ENCODE measurements around the gene SUDS3. TPM values are rescaled to one million over a fixed set of nuclear protein-coding genes. Genes with fewer than 3 reads are reported as not detected.

The SUDS3 gene
- total and polyA plus RNA-seq, 8 donors = 10.6 to 26.8 (median 15.0) TPM

DNA sequence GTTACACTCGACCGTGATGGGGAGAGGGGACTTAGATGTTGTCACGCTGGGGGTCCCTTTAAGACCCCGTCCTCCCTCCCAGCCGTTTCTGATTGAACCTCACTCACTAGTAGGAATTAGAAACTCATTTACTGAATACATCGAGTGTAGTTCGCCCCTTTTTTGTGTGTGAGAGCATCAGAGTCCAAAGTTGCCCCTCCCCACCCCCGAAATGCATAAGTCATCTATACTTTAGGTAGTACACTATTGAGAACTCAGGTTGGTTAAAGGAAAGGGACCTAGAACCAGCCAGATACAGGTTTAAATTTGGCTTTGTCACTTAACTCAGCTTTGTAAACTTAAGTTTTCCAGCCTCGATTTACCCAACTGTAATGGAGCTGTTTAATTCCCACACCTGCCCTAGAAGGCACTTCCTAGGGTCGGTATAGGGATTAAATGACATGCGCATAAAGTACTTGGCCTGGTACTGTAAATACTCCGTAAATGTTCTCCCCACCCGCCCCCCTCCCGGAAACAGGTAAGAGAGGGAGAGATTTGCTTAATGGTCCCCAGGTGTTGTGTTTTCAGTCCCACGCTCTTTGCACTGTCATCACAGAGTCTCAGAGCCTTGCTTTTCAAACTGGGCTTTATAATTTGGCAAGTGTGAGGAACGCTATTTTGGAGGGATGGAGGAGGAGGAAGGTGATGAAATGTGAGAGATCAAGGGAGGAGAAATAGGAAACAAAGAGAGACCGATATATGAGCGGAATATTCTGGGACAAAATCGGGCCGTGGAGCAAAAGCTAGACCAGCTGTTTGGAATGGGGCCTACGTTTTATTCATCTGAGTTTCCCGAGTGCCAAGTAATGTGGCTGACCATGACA lies 897 bp downstream of the SUDS3 start:
- Histone ChIP-seq H3K4me1 (peaks cover 7 to 12% (median 12%) of the 10 kb centered on the region in 3 donors), H3K27me3 (no peaks in the 10 kb centered on the region), H3K36me3 (peaks cover 0 to 28% (median 11%) of the 10 kb centered on the region in 3 donors), H3K9me3 (no peaks in the 10 kb centered on the region), H3K4me3 (peak overlapping the region; percentile 91 to 100 (median 99)), H3K27ac (peak overlapping the region; percentile 92 to 98 (median 94))
- 1 to 2% methylated on average over 21 to 22 of the region's 22 CpGs for WGBS, 2 donors
- FAIRE-seq (no peak), DNase-seq (no peak), ATAC-seq (no peak)
- TF ChIP-seq, protein P1, sequence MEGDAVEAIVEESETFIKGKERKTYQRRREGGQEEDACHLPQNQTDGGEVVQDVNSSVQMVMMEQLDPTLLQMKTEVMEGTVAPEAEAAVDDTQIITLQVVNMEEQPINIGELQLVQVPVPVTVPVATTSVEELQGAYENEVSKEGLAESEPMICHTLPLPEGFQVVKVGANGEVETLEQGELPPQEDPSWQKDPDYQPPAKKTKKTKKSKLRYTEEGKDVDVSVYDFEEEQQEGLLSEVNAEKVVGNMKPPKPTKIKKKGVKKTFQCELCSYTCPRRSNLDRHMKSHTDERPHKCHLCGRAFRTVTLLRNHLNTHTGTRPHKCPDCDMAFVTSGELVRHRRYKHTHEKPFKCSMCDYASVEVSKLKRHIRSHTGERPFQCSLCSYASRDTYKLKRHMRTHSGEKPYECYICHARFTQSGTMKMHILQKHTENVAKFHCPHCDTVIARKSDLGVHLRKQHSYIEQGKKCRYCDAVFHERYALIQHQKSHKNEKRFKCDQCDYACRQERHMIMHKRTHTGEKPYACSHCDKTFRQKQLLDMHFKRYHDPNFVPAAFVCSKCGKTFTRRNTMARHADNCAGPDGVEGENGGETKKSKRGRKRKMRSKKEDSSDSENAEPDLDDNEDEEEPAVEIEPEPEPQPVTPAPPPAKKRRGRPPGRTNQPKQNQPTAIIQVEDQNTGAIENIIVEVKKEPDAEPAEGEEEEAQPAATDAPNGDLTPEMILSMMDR (IDR thresholded peaks at IDR 0.05) = no peak
- intact Hi-C loops (cut with DNase I) = loop anchor here in 2 of 3 donors (5.0 to 10.0 kb wide), 4 partner anchors 192 to 502 kb away; no protein-coding TSS in a partner anchor

DNA sequence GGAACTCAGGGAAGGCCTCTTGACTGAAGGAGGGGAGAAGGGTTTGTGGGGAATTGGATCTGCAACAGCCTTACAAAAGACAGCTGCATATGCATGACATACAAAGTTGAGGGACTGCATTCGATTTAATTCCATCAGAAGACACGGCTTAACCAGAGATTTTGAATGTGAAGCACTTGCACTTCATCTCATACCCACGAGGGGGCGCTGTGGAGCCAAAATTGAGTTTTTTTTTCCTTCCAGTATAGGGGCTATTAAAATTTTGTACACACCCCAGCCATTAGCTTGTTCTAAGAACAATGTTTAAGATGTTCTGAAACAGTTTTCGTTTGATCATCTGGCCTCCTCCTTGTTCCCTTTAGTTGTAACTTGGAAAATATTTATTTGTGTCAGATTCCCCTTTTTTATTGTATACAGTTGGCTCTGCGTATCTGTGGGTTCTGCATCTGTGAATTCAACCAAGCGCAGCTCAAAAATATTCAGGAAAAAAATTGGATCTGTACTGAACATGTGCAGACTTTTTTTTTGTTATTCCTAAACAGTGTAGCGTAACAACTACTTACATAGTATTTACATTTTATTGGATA lies 1.6 kb downstream of the SUDS3 start:
- Histone ChIP-seq H3K4me3 (peak overlapping the region in 3 of 4 donors; percentile 91 to 100 (median 100)), H3K36me3 (peaks cover 0 to 30% (median 12%) of the 10 kb centered on the region in 3 donors), H3K4me1 (peaks cover 7 to 12% (median 12%) of the 10 kb centered on the region in 3 donors), H3K9me3 (no peaks in the 10 kb centered on the region), H3K27me3 (no peaks in the 10 kb centered on the region), H3K27ac (peak overlapping the region in 2 of 4 donors; percentile 96 to 98)
- 29 to 33% methylated on average over 8 of the region's 8 CpGs for WGBS, 2 donors
- ATAC-seq = peak in 3 of 4 donors; percentile 12 to 30 (median 29)
- intact Hi-C loops (cut with DNase I) = loop anchor here in 2 of 3 donors (5.0 to 10.0 kb wide), 4 partner anchors 193 to 503 kb away; no protein-coding TSS in a partner anchor
- peak in 5 of 6 donors; percentile 22 to 80 (median 46) for DNase-seq
- TF ChIP-seq, protein P1 (IDR thresholded peaks at IDR 0.05) = peak; percentile 96 to 99 (median 97)
- FAIRE-seq = peak; percentile 34

DNA sequence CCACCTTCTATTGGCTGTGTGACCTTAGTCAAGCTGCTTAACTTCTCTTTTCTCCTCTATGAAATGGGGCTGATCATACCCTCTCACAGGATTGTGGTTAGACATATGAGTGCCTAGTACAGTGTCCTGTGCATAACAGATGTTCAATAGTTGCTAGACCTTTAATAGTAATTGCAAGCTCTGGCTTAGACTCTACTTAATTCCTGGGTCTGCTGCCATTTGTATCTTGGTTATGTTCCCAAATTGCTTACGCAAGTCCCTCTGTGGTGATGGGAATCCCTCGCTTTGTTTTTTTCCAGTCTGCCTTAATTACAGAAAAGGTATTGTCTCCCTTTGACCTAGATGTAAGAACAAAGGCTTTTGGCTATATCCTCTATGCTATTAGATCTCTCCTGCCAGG lies 15.1 kb downstream of the SUDS3 start:
- Histone ChIP-seq H3K27me3 (no peaks in the 10 kb centered on the region), H3K9me3 (no peaks in the 10 kb centered on the region), H3K36me3 (peaks cover 0 to 70% (median 13%) of the 10 kb centered on the region in 3 donors), H3K4me3 (no peak overlapping the region), H3K27ac (no peak overlapping the region), H3K4me1 (no peaks in the 10 kb centered on the region)
- peak in 2 of 4 donors; percentile 12 to 23 for ATAC-seq
- WGBS, 2 donors = 89 to 96% methylated on average over 2 of the region's 2 CpGs
- FAIRE-seq = no peak
- no peak for DNase-seq
- TF ChIP-seq, protein P1 (IDR thresholded peaks at IDR 0.05) = no peak
- intact Hi-C loops (cut with DNase I) = no loop called here

DNA sequence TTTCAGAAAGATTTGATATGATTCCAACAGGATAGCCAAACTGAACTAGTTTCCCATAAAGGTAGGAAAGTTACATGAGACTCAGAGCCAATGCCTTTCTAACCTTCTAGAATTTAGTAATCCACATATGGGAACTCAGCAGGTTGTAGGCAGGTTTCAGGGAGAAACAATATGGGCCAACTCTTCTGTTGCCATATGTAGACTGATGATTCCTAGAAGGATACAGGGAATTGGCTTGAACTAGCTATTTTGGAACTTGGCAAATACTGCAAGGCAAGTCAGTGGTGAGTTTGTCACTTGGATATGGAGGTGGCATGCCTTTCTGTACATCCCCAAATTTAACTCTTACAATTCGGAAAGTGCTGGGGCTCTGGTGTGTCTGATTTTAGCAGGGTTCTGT lies 15.5 kb downstream of the SUDS3 start:
- DNase-seq (no peak), ATAC-seq (no peak), FAIRE-seq (no peak)
- Histone ChIP-seq H3K27ac (no peak overlapping the region), H3K4me3 (no peak overlapping the region), H3K27me3 (no peaks in the 10 kb centered on the region), H3K9me3 (no peaks in the 10 kb centered on the region), H3K4me1 (no peaks in the 10 kb centered on the region), H3K36me3 (peaks cover 0 to 70% (median 12%) of the 10 kb centered on the region in 3 donors)
- 98 to 100% methylated on average over 1 of the region's 1 CpG for WGBS, 2 donors
- TF ChIP-seq, protein P1 (IDR thresholded peaks at IDR 0.05) = no peak
- intact Hi-C loops (cut with DNase I) = no loop called here
